HG03159 (cell line): ENCODE results near the gene SOX5.
"Not testable (repeated sequence)": the region's sequence is repeated elsewhere in the genome, so short reads cannot be mapped to it uniquely, and the experiment has no call there.

ENCODE experiments used
- ATAC-seq: cut with Tn5 transposase; IDR thresholded peaks from one replicate; pipeline ENCODE4 v1.9.1; 2021; ENCODE audit warnings: mild to moderate bottlenecking, moderate library complexity; ENCODE audit not compliant: unreplicated experiment

SOX5 gene

DNA sequence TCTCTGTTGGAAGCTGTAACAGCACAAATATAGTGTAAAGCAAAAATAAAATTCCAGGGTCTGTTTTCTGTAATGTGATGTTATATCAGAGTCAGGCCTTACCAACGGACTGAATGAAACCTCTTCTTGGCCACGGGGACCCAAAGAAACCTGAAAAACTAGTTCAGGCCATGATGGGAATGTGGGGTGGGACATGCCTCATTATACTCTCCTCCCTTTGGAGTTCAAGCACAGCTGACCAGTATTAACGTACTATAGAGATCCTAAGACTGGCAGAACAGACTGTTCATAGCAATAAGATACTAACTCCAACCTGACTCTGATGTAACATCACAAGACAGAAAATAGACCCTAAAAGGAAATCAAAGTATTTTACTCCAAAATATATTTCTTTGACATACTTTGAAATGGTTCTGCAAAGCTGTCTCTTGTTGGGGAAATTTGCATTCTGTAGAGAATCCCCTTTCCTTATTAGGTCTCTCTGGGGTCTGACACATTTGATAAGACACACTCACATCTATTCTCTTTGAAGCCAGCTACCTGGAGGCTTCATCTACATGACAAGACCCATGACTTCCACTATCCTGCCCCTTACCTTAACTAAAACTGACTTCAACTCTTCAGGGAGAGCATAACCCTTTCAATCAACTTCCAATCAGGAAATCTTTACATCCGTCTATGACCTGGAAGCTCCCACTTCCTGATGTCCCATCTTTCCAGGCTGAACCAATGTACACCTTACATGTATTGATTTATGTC is 444.6 kb downstream of the SOX5 start:
- ATAC-seq = no peak

DNA sequence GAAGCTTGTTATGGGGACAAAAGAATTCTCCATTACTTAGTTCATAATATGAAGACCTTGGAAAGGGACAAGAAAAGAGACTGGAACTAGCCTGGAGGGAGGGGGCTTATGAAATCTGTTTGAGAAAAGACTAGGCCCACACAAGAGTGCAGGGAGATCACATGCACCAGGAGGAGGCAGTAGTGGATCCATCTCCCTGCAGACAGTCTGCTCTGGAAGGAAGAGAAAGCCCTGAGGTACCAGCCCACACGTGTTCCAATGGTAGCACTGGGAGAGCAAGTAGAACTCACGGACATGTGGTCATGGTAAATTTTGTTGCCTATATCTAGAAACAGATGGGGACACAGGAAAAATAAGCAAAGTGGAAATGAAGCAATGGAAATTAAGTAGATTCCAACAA is 445.4 kb downstream of the SOX5 start:
- ATAC-seq = no peak

DNA sequence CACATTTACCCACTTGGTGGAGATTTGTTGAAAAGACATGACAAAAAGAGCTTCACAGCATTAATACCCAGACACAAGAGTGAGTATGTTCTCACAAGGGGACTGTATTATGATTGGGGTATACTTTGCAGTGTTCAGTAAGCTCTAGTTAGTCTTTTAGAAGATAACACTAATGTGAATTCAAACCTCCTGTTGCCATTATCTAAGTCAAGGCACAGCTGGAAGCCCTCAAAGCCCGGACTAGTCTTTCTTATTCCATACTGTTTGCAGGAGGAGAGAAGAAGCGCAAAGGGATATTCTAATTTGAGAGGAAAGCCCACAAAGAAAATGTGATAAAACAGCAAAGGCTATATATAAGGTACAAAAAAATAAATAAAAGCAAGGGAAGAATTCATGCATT is 445.9 kb downstream of the SOX5 start:
- ATAC-seq = no peak

DNA sequence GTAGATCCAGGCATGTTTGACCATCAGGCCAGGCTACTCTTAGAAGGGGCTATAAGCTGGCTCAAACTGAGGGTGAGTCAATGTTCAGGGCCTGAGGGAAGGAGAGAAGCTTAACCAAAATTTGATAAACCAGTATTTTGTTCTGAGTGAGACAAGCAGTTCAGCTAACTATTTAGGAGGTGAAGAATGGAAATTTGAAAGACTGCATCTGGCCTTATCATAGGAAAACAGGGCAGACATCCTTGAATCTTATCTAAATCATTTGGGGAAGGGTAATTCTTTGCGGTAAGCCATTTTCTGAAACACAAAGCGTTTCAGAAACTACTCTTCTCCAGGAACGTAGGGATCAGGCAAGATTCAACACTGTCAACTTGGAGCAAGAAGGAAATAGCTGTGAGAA is 447.2 kb downstream of the SOX5 start:
- ATAC-seq = no peak

DNA sequence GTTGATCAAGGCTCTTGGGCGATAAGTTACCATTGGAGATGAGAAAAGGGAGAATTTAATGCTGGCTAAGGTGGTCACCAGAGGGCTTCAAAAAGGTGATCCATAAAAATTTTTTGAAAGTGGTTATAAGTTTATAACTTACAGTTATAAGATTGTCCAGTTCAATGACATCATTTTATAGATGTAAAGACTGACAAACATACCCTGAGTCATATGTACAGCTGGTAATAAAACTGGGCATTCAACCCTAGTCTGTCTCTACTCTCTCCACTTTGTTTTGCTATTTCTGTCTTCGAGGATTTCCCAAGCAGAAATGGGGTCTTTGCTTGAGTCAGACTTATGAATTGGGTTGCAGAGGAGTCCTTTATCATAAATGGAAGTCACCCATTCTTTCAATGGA is 454.0 kb downstream of the SOX5 start:
- no peak for ATAC-seq

DNA sequence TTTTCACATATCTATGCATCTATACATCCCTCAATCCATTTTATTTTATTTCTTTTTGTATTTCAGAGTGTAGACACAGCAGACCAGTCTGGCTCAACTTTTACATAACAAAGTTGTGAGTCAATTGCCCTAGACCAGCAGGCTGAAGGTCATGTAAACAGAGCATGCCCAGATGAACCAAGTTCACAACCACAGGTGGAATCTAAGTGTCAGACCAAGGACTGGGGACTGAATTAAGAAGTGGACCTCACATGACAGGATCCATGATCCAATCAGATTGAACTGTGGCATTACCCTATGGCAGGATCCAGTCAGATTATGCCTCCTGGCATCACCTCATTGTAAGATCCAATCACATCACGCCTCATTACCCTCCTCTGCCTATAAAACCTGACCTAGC is 455.8 kb downstream of the SOX5 start:
- no peak for ATAC-seq

DNA sequence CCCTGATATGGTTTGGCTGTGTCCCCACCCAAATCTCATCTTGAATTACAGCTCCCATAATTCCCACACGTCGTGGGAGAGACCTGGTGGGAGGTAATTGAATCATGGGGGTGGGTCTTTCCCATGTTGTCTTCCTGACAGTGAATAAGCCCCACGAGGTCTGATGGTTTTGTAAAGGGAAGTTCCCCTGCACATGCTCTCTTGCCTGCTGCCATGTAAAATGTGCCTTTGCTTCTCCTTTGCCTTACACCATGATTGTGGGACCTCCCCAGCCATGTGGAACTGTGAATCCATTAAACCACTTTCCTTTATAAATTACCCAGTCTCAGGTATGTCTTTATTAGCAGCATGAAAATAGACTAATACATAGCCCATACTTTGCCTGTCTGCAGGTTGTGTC is 458.4 kb downstream of the SOX5 start:
- not testable (repeated sequence) for ATAC-seq

DNA sequence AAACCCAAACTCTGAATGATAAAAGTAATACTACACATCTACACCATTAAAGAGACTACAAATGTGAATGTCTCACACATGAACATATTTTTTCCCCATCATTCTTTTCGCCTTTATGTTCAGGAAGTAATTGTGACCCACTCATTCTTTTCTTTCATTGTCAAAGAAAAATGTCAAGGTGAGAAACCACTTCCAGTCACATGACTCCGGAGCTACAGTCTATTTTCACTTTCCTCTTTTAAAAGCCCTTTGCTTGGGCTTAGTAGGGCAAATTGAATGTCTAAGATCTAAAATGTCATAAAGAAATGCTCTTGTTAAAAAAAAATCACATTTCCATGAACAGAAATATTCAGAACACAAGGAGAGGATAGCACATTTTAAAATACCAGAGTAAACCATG is 461.3 kb downstream of the SOX5 start:
- no peak for ATAC-seq

DNA sequence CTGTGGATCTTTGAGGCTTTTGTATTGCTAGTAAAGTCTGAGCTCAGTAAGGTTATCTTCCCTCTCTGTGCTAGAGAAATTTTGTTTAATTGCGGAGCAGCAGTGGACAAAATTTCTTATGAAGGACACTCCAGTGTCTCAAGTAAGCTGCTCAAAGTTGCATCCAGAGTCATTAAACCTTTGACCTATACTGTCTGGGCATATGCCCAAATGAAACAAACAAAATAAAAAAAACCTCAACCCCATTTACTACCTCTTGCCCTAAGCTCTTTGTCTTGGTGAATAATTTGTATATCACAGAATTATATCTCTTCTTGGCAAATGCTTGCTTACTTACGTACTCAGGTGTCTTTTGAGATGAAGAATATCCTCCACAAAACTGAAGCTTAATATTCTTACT is 465.2 kb downstream of the SOX5 start:
- ATAC-seq = no peak

DNA sequence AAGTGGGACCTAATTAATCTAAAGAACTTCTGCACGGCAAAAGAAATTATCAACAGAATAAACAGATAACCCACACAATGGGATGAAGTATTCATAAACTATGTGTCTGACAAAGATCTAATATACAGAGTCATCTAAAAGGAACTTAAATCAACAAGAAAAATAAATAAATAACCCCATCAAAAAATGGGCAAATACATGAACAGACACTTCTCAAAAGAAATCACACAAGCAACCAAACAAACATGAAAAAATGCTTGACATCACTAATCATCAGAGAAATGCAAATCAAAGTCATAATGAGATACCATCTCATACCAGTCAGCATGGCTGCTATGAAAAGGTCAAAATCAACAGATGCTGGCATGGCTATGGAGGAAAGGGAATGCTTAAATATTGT is 466.9 kb downstream of the SOX5 start:
- no peak for ATAC-seq
